H1 (cell line): ENCODE measurements around the gene UMODL1. TPM values are rescaled to one million over a fixed set of nuclear protein-coding genes. Genes with fewer than 3 reads are reported as not detected.

Source experiments
- CTCF ChIA-PET: fragments of 300-600 bp; sonication (Branson Sonifier 250); formaldehyde crosslinking; loops from one replicate; lab custom pipeline; 2021; ENCODE audit not compliant: partially characterized antibody; lab: Charles Lee
- POLR2A ChIA-PET: fragments of 300-600 bp; sonication (Branson Sonifier 250); formaldehyde crosslinking; loops from one replicate; lab custom pipeline; 2021; ENCODE audit warnings: inconsistent platforms; ENCODE audit not compliant: partially characterized antibody; lab: Charles Lee
- DNase-seq, 2 experiments: peaks; one replicate each; pipeline versions ENCODE4 v3.0.0 to v3.0.0-alpha.2; 2010 to 2022; ENCODE audit warnings: low spot score in 2 of 2, low read depth in 1 of 2, mixed read lengths in 1 of 2
- FAIRE-seq: peaks from 2 replicates; lab custom pipeline; 2011; peaks lifted over from hg19 to GRCh38; lab: Jason Lieb, UNC
- H2AFZ ChIP-seq: 2 replicates; pipeline ENCODE4 v1.8.1; 2012; ENCODE audit warnings: low read length, inconsistent platforms
- H2AK5ac ChIP-seq: 2 replicates; pipeline ENCODE4 v1.6.1; 2013; ENCODE audit warnings: low read depth, low read length
- H2BK120ac ChIP-seq: replicated peaks from 2 replicates; pipeline ENCODE3; 2013; ENCODE audit warnings: low read depth, low read length, inconsistent platforms
- H2BK12ac ChIP-seq: 2 replicates; pipeline ENCODE4 v1.6.1; 2013; ENCODE audit warnings: low read depth, low read length
- H2BK15ac ChIP-seq: 2 replicates; pipeline ENCODE4 v1.6.1; 2013; ENCODE audit warnings: low read length
- H2BK20ac ChIP-seq: 2 replicates; pipeline ENCODE4 v1.6.1; 2013; ENCODE audit warnings: low read length
- H2BK5ac ChIP-seq: 2 replicates; pipeline ENCODE4 v1.6.1; 2013; ENCODE audit warnings: low read depth, low read length
- H3K14ac ChIP-seq: 2 replicates; pipeline ENCODE4 v1.6.1; 2013; ENCODE audit warnings: inconsistent platforms; ENCODE audit not compliant: insufficient read length
- H3K18ac ChIP-seq: 2 replicates; pipeline ENCODE4 v1.6.1; 2013; ENCODE audit warnings: low read length; ENCODE audit errors: extremely low read depth
- H3K23ac ChIP-seq: 2 replicates; pipeline ENCODE4 v1.6.1; 2013; ENCODE audit warnings: inconsistent platforms; ENCODE audit not compliant: insufficient read length
- H3K23me2 ChIP-seq: 2 replicates; pipeline ENCODE4 v1.6.1; 2013; ENCODE audit warnings: low read depth, low read length
- H3K27ac ChIP-seq: 2 replicates; pipeline ENCODE4 v1.6.1; 2011; ENCODE audit warnings: low read depth, low read length, inconsistent platforms
- H3K27me3 ChIP-seq, 4 experiments: replicated peaks in 1 of 4; 1 replicate in 1 of 4; 2 replicates in 3 of 4; pipeline versions ENCODE4 v1.6.1 to v1.8.1; 2011 to 2013; ENCODE audit warnings: low read length in 3 of 4, mild to moderate bottlenecking in 3 of 4, inconsistent platforms in 2 of 4, mixed read lengths in 2 of 4, moderate library complexity in 1 of 4; ENCODE audit not compliant: control insufficient read depth in 3 of 4, insufficient read depth in 3 of 4; ENCODE audit errors: extremely low read depth in 1 of 4
- H3K36me3 ChIP-seq, 4 experiments: 2 replicates each; pipeline versions ENCODE4 v1.6.1 to v1.8.1; 2011 to 2013; ENCODE audit warnings: mild to moderate bottlenecking in 4 of 4, low read length in 3 of 4, moderate library complexity in 2 of 4, control low read depth in 1 of 4, inconsistent platforms in 1 of 4; ENCODE audit not compliant: insufficient read depth in 4 of 4, control insufficient read depth in 2 of 4
- H3K4ac ChIP-seq: replicated peaks from 2 replicates; pipeline ENCODE3; 2013; ENCODE audit warnings: low read length, low read depth, mixed read lengths, inconsistent platforms; ENCODE audit not compliant: insufficient read length
- H3K4me1 ChIP-seq, 4 experiments: replicated peaks in 1 of 4; 1 replicate in 1 of 4; 2 replicates in 3 of 4; pipeline versions ENCODE4 v1.6.1 to v1.8.1; 2011 to 2013; ENCODE audit warnings: low read length in 3 of 4, inconsistent platforms in 2 of 4, mixed read lengths in 1 of 4; ENCODE audit not compliant: insufficient read depth in 4 of 4, control insufficient read depth in 3 of 4
- H3K4me2 ChIP-seq, 2 experiments: 2 replicates each; pipeline versions ENCODE4 v1.6.1 to v1.8.1; 2011 to 2013; ENCODE audit warnings: low read depth in 2 of 2, low read length in 2 of 2, control low read depth in 1 of 2, inconsistent platforms in 1 of 2, mild to moderate bottlenecking in 1 of 2; ENCODE audit not compliant: insufficient read depth in 1 of 2
- H3K4me3 ChIP-seq, 4 experiments: fragments of 200-600, 300-600 bp in 1 of 4; sonication (generic), shearing (Covaris generic), sonication (Bioruptor Twin) in 1 of 4; 2 replicates each; pipeline versions ENCODE4 v1.5.1 to v1.8.1; 2011 to 2016; ENCODE audit warnings: low read length in 4 of 4, low read depth in 3 of 4, control low read depth in 2 of 4, inconsistent platforms in 2 of 4, mild to moderate bottlenecking in 2 of 4, mixed read lengths in 1 of 4, moderate library complexity in 1 of 4; ENCODE audit not compliant: insufficient read depth in 2 of 4; ENCODE audit errors: extremely low read depth in 1 of 4
- H3K56ac ChIP-seq: replicated peaks from 2 replicates; pipeline ENCODE3; 2013; ENCODE audit warnings: low read depth, mild to moderate bottlenecking, mixed read lengths, low read length, inconsistent platforms; ENCODE audit not compliant: insufficient read length
- H3K79me1 ChIP-seq: 2 replicates; pipeline ENCODE4 v1.6.1; 2013; ENCODE audit warnings: low read depth, low read length, control low read depth
- H3K79me2 ChIP-seq, 2 experiments: 2 replicates each; pipeline versions ENCODE4 v1.6.1 to v1.8.1; 2012 to 2013; ENCODE audit warnings: low read length in 2 of 2, mild to moderate bottlenecking in 2 of 2, inconsistent platforms in 1 of 2; ENCODE audit not compliant: insufficient read depth in 2 of 2, control insufficient read depth in 1 of 2
- H3K9ac ChIP-seq, 4 experiments: replicated peaks in 1 of 4; 1 replicate in 1 of 4; 2 replicates in 3 of 4; pipeline versions ENCODE4 v1.6.1 to v1.8.1; 2011 to 2013; ENCODE audit warnings: low read depth in 3 of 4, low read length in 3 of 4, control low read depth in 2 of 4, mild to moderate bottlenecking in 2 of 4, moderate library complexity in 2 of 4, inconsistent platforms in 1 of 4; ENCODE audit errors: extremely low read depth in 1 of 4
- H3K9me3 ChIP-seq, 2 experiments: 2 replicates each; pipeline versions ENCODE4 v1.6.1 to v1.8.1; 2012 to 2013; ENCODE audit warnings: mild to moderate bottlenecking in 2 of 2, moderate library complexity in 2 of 2, control low read depth in 1 of 2, inconsistent platforms in 1 of 2, low read depth in 1 of 2, low read length in 1 of 2, mixed read lengths in 1 of 2; ENCODE audit not compliant: insufficient read depth in 2 of 2
- H4K20me1 ChIP-seq, 2 experiments: replicated peaks in 1 of 2; 2 replicates each; pipeline versions ENCODE3 to v1.8.1; 2011 to 2013; ENCODE audit warnings: inconsistent platforms in 2 of 2, low read length in 2 of 2, mild to moderate bottlenecking in 1 of 2; ENCODE audit not compliant: insufficient read depth in 2 of 2, control insufficient read depth in 1 of 2
- H4K5ac ChIP-seq: 2 replicates; pipeline ENCODE4 v1.6.1; 2013; ENCODE audit warnings: low read length, low read depth, mixed read lengths, inconsistent platforms; ENCODE audit not compliant: insufficient read length
- H4K8ac ChIP-seq: 2 replicates; pipeline ENCODE4 v1.8.0; 2013; ENCODE audit warnings: mild to moderate bottlenecking, moderate library complexity, low read length, inconsistent platforms; ENCODE audit not compliant: insufficient read depth; ENCODE audit errors: extremely low read depth
- H4K91ac ChIP-seq: replicated peaks from 2 replicates; pipeline ENCODE3; 2013; ENCODE audit warnings: low read length, mixed read lengths, inconsistent platforms; ENCODE audit not compliant: insufficient read length
- BRCA1 ChIP-seq: IDR thresholded peaks from 2 replicates; pipeline ENCODE4 v1.6.1; 2012; ENCODE audit warnings: low read depth, low read length, improper control_type of control experiment
- NANOG ChIP-seq: IDR thresholded peaks from 2 replicates; pipeline ENCODE4 v1.6.1; 2011; ENCODE audit warnings: low read length, low read depth, mild to moderate bottlenecking, inconsistent platforms; ENCODE audit not compliant: insufficient read depth, poor library complexity, severe bottlenecking
- TBP ChIP-seq: IDR thresholded peaks from 2 replicates; pipeline ENCODE4 v1.6.1; 2011; ENCODE audit warnings: low read depth, low read length, improper control_type of control experiment
- WGBS, 2 experiments: shearing (Covaris generic) in 1 of 2; methylation state at CpG; one replicate each; pipeline versions ENCODE4 v1.1.6 to v1.1.7; 2013 to 2015; ENCODE audit warnings: low lambda C conversion rate in 2 of 2, mixed read lengths in 2 of 2, inconsistent platforms in 1 of 2, low coverage in 1 of 2, missing lambda C conversion rate in 1 of 2; ENCODE audit not compliant: insufficient replicate concordance in 2 of 2, insufficient coverage in 1 of 2, insufficient read length in 1 of 2; ENCODE audit errors: extremely low coverage in 1 of 2, missing lambda C conversion rate in 1 of 2; 5-methylcytosine and 5-hydroxymethylcytosine counted together
- polyA plus RNA-seq, 7 experiments: library from polyadenylated mRNA; depleted of rRNA in 3 of 7; stranded (reverse) in 5 of 7; unstranded in 2 of 7; fragments of >200 nt in 5 of 7; fragments of 200-250 nt in 2 of 7; gene quantifications; 1 replicate in 5 of 7; 2 replicates in 1 of 7; 4 replicates in 1 of 7; pipeline versions ENCODE4 v1.2.1 to v1.2.3, GENCODE V29; 2011 to 2013; ENCODE audit warnings: missing spikeins in 2 of 7, mixed read lengths in 2 of 7
- total RNA-seq: library from RNA; stranded (reverse); fragmentation: NEBNext Ultra II Directional; extraction: Animal tissue kit (Norgen Biotek cat#: 25700); gene quantifications from 2 replicates; pipeline ENCODE4 v1.2.1, GENCODE V29; 2021

The UMODL1 gene
- total and polyA plus RNA-seq, 2 of the 8 experiments (the other 6 are each of a cell fraction or from before 2014, with no cell fraction given), result not detected

GRCh38 chr21:42106425-42106824 lies 35.3 kb downstream of the UMODL1 start:
- Histone ChIP-seq H3K9ac (no peak overlapping the region), H3K56ac (no peak overlapping the region), H3K23me2 (no peaks in the 10 kb centered on the region), H3K79me2 (no peaks in the 10 kb centered on the region), H2AK5ac (no peak overlapping the region), H2BK15ac (no peak overlapping the region), H3K14ac (no peak overlapping the region), H2BK20ac (no peak overlapping the region), H3K27ac (no peak overlapping the region), H4K5ac (no peak overlapping the region), H3K27me3 (no peaks in the 10 kb centered on the region), H2BK12ac (no peak overlapping the region), H4K8ac (no peak overlapping the region), H3K18ac (no peak overlapping the region), H3K36me3 (no peaks in the 10 kb centered on the region), H2BK5ac (no peak overlapping the region), H4K20me1 (no peaks in the 10 kb centered on the region), H4K91ac (no peak overlapping the region), H3K4ac (no peak overlapping the region), H2AFZ (no peak overlapping the region), H3K23ac (no peak overlapping the region), H3K4me3 (no peak overlapping the region), H3K79me1 (no peaks in the 10 kb centered on the region), H3K4me2 (no peak overlapping the region), H3K9me3 (no peaks in the 10 kb centered on the region), H2BK120ac (no peak overlapping the region), H3K4me1 (peaks cover 0 to 7% (median 1%) of the 10 kb centered on the region in 4 experiments; a peak in 2 of 7 replicates)
- CTCF ChIA-PET, result interaction anchor here (0.7 to 7.6 kb wide), 23 partner anchors 9 to 494 kb away, joined by 3 to 80 read pairs (median 4); no protein-coding TSS in a partner anchor
- FAIRE-seq, result no peak
- POLR2A ChIA-PET, result no interaction called here
- DNase-seq, result no peak
- WGBS, 2 experiments, result 91% methylated on average over 20 of the region's 20 CpGs; no CpG with 5 or more reads in 1 of the 2 experiments
- TF ChIP-seq NANOG (no peak), BRCA1 (no peak), TBP (no peak)
